HG03159 (cell line): Measurements from ENCODE around the gene CDKN2A.
"Not testable (repeated sequence)": the region's sequence is repeated elsewhere in the genome, so short reads cannot be mapped to it uniquely, and the experiment has no call there.

Source experiments
- ATAC-seq: cut with Tn5 transposase; IDR thresholded peaks from one replicate; pipeline ENCODE4 v1.9.1; 2021; ENCODE audit warnings: mild to moderate bottlenecking, moderate library complexity; ENCODE audit not compliant: unreplicated experiment

The CDKN2A gene

GRCh38 chr9:21982861-21983560, 11.2 kb downstream of the CDKN2A start:
- ATAC-seq, result no peak

GRCh38 chr9:21982391-21982790, 11.8 kb downstream of the CDKN2A start:
- no peak for ATAC-seq

GRCh38 chr9:21976334-21976875, 17.8 kb downstream of the CDKN2A start:
- ATAC-seq, result no peak

GRCh38 chr9:21974722-21975409, 19.3 kb downstream of the CDKN2A start:
- peak; percentile 55 for ATAC-seq

GRCh38 chr9:21974343-21974721, 19.9 kb downstream of the CDKN2A start:
- ATAC-seq, result no peak

- no peak for ATAC-seq
Measured at GRCh38 chr9:21972361-21972760, 21.8 kb downstream of the CDKN2A start.

GRCh38 chr9:21970800-21971640, 23.2 kb downstream of the CDKN2A start:
- no peak for ATAC-seq

- no peak for ATAC-seq
Measured at GRCh38 chr9:21969951-21970799, 24.0 kb downstream of the CDKN2A start.

GRCh38 chr9:21969011-21969940, 24.9 kb downstream of the CDKN2A start:
- ATAC-seq, result no peak

GRCh38 chr9:21968331-21969010, 25.7 kb downstream of the CDKN2A start:
- ATAC-seq, result no peak

- no peak for ATAC-seq
Measured at GRCh38 chr9:21967702-21968101, 26.5 kb downstream of the CDKN2A start.

- no peak for ATAC-seq
Measured at GRCh38 chr9:21967169-21967568, 27.0 kb downstream of the CDKN2A start.

- no peak for ATAC-seq
Measured at GRCh38 chr9:21966140-21966851, 27.9 kb downstream of the CDKN2A start.

GRCh38 chr9:21965401-21965951, 28.7 kb downstream of the CDKN2A start:
- peak; percentile 82 for ATAC-seq

- peak; percentile 62 for ATAC-seq
Measured at GRCh38 chr9:21964925-21965385, 29.2 kb downstream of the CDKN2A start.

GRCh38 chr9:21961569-21961968, 32.6 kb downstream of the CDKN2A start:
- ATAC-seq, result no peak

- not testable (repeated sequence) for ATAC-seq
Measured at GRCh38 chr9:21959268-21959667, 34.9 kb downstream of the CDKN2A start.

- no peak for ATAC-seq
Measured at GRCh38 chr9:21958833-21959232, 35.4 kb downstream of the CDKN2A start.
